GM12878 (cell line): ENCODE data around the gene TSHR. TPM values are rescaled to one million over a fixed set of nuclear protein-coding genes. Genes with fewer than 3 reads are reported as not detected.

ENCODE experiments used
- ATAC-seq: fragments of 200-7000 bp; cut with Tn5 transposase; 3 replicates; pipeline ENCODE4 v1.9.1; 2020; ENCODE audit warnings: mild to moderate bottlenecking, moderate library complexity
- BruUV-seq: library from RNA; stranded (reverse); fragments of 400-500 nt; replicated peaks from 2 replicates; lab custom pipeline; 2021; lab: Mats Ljungman, UMichigan
- CTCF ChIA-PET: fragments of 300-600 bp; sonication (Branson Sonifier 250); formaldehyde crosslinking; extraction: SDS; loops from one replicate; lab custom pipeline; 2021; ENCODE audit warnings: inconsistent platforms; lab: Yijun Ruan, JAX
- POLR2A ChIA-PET: fragments of 350-600 bp; formaldehyde crosslinking; extraction: SDS; loops from one replicate; lab custom pipeline; 2021; ENCODE audit warnings: inconsistent platforms; lab: Charles Lee
- RAD21 ChIA-PET: fragments of 300-600 bp; sonication (Branson Sonifier 250); formaldehyde crosslinking; loops from one replicate; lab custom pipeline; 2023; ENCODE audit warnings: antibody characterized with exemption; ENCODE audit not compliant: unreplicated experiment; lab: Charles Lee
- SMC1A ChIA-PET: fragments of 300-600 bp; sonication (Branson Sonifier 250); formaldehyde crosslinking; loops from one replicate; lab custom pipeline; 2023; ENCODE audit not compliant: unreplicated experiment, uncharacterized antibody; lab: Charles Lee
- DNase-seq: peaks from one replicate; pipeline ENCODE4 v3.0.0-alpha.2; 2011; ENCODE audit warnings: low read depth, low spot score
- FAIRE-seq: peaks from 3 replicates; lab custom pipeline; 2011; peaks lifted over from hg19 to GRCh38; lab: Jason Lieb, UNC
- H2AFZ ChIP-seq: 2 replicates; pipeline ENCODE4 v1.6.0; 2011; ENCODE audit warnings: low read depth, low read length, control low read depth; ENCODE audit not compliant: control insufficient read depth
- H3K27ac ChIP-seq: 2 replicates; pipeline ENCODE4 v1.5.1; 2011; ENCODE audit warnings: control low read depth; ENCODE audit not compliant: control insufficient read depth, insufficient read depth
- H3K27me3 ChIP-seq, 2 experiments: replicated peaks in 1 of 2; 2 replicates each; pipeline versions ENCODE4 v1.6.0 to v1.6.1; 2011; ENCODE audit warnings: low read length in 1 of 2; ENCODE audit not compliant: control insufficient read depth in 2 of 2, insufficient read depth in 2 of 2
- H3K36me3 ChIP-seq, 2 experiments: 2 replicates each; pipeline ENCODE4 v1.5.1; 2011; ENCODE audit warnings: low read length in 1 of 2; ENCODE audit not compliant: control insufficient read depth in 2 of 2, insufficient read depth in 2 of 2
- H3K4me1 ChIP-seq: 2 replicates; pipeline ENCODE4 v1.6.1; 2011; ENCODE audit warnings: mild to moderate bottlenecking, low read length, moderate library complexity, mixed read lengths; ENCODE audit not compliant: control insufficient read depth, insufficient read depth
- H3K4me2 ChIP-seq: 2 replicates; pipeline ENCODE4 v1.6.0; 2011; ENCODE audit warnings: control low read depth; ENCODE audit not compliant: control insufficient read depth, insufficient read depth
- H3K4me3 ChIP-seq: fragments of 200-600 bp; sonication (generic); 2 replicates; pipeline ENCODE4 v1.5.1; 2016
- H3K79me2 ChIP-seq: 2 replicates; pipeline ENCODE4 v1.6.0; 2011; ENCODE audit warnings: low read length; ENCODE audit not compliant: control insufficient read depth, insufficient read depth
- H3K9ac ChIP-seq: 2 replicates; pipeline ENCODE4 v1.8.0; 2011; ENCODE audit warnings: low read length, control low read depth, mixed read lengths; ENCODE audit not compliant: control insufficient read depth, insufficient read depth
- H3K9me3 ChIP-seq: replicated peaks from 3 replicates; pipeline ENCODE4 v1.5.1; 2011; ENCODE audit warnings: mild to moderate bottlenecking, low read length; ENCODE audit not compliant: control insufficient read depth, insufficient read depth
- H4K20me1 ChIP-seq: 2 replicates; pipeline ENCODE4 v1.6.0; 2011; ENCODE audit not compliant: control insufficient read depth, insufficient read depth
- CBX3 ChIP-seq: fragments of 200-600 bp; sonication (generic); IDR thresholded peaks from 2 replicates; pipeline ENCODE4 v1.6.1; 2016; ENCODE audit warnings: low read depth, borderline replicate concordance
- FOS ChIP-seq: IDR thresholded peaks from 3 replicates; pipeline ENCODE4 v1.6.1; 2011; ENCODE audit warnings: borderline replicate concordance; ENCODE audit not compliant: insufficient read length; ENCODE audit errors: extremely low read depth
- GATAD2B ChIP-seq: fragments of 450-650 bp; conservative IDR thresholded peaks from 2 replicates; pipeline ENCODE4 v1.6.1; 2017; ENCODE audit warnings: low read depth, mild to moderate bottlenecking, moderate library complexity
- HSF1 ChIP-seq: fragments of 150-350 bp; IDR thresholded peaks from 2 replicates; pipeline ENCODE4 v1.6.1; 2014; ENCODE audit warnings: mild to moderate bottlenecking, low read depth, low read length
- MTA2 ChIP-seq: fragments of 450-650 bp; IDR thresholded peaks from 2 replicates; pipeline ENCODE4 v1.6.1; 2016; ENCODE audit warnings: low read depth, mild to moderate bottlenecking, moderate library complexity
- MTA3 ChIP-seq: IDR thresholded peaks from 2 replicates; pipeline ENCODE4 v1.6.1; 2012; ENCODE audit warnings: low read length, inconsistent platforms, borderline replicate concordance
- NR2C1 ChIP-seq: fragments of 450-650 bp; IDR thresholded peaks from 2 replicates; pipeline ENCODE4 v1.6.1; 2017; ENCODE audit warnings: antibody characterized with exemption, mild to moderate bottlenecking, moderate library complexity
- SMAD1 ChIP-seq: fragments of 450-650 bp; IDR thresholded peaks from 2 replicates; pipeline ENCODE4 v1.6.1; 2018; ENCODE audit warnings: mild to moderate bottlenecking, low read depth; ENCODE audit not compliant: partially characterized antibody
- SMAD5 ChIP-seq: IDR thresholded peaks from 2 replicates; pipeline ENCODE4 v1.6.1; 2016; ENCODE audit warnings: antibody characterized with exemption, low read depth
- SP1 ChIP-seq: IDR thresholded peaks from one replicate; pipeline ENCODE4 v1.6.1; 2011; ENCODE audit warnings: low read depth, low read length
- TAF1 ChIP-seq: IDR thresholded peaks from 2 replicates; pipeline ENCODE4 v1.6.1; 2011; ENCODE audit warnings: mild to moderate bottlenecking, low read depth, low read length, borderline replicate concordance
- WGBS: methylation state at CpG from one replicate; pipeline ENCODE4 v1.1.6; 2016; ENCODE audit warnings: low lambda C conversion rate; ENCODE audit not compliant: insufficient replicate concordance, insufficient coverage; ENCODE audit errors: missing lambda C conversion rate; 5-methylcytosine and 5-hydroxymethylcytosine counted together
- in situ Hi-C: fragments of 300-500 bp; cut with MboI; formaldehyde crosslinking; loops from 9 replicates; pipeline ENCODE4 v1.14.3; 2018; ENCODE audit warnings: mixed read lengths
- intact Hi-C: fragments of 100-400 bp; cut with micrococcal nuclease; formaldehyde crosslinking; loops from one replicate; pipeline ENCODE4 v1.14.2; 2022; ENCODE audit not compliant: unreplicated experiment
- polyA plus RNA-seq, 11 experiments: library from polyadenylated mRNA; depleted of rRNA in 4 of 11; unstranded in 6 of 11; stranded (reverse) in 5 of 11; fragments of >200 nt; fragmentation: Nextera tagmentation in 4 of 11; fragmentation: Illumina TruSeq in 1 of 11; extraction: Ambion mirVana in 4 of 11; extraction: Trizol in 1 of 11; gene quantifications; 1 replicate in 1 of 11; 2 replicates in 10 of 11; pipeline versions ENCODE4 v1.2.1 to v1.2.3, GENCODE V29; 2011 to 2016; ENCODE audit warnings: inconsistent platforms in 2 of 11, missing spikeins in 2 of 11, low read depth in 1 of 11
- total RNA-seq, 4 experiments: library from RNA; depleted of rRNA in 3 of 4; stranded (reverse); fragments of >200 nt in 3 of 4; fragmentation: Illumina TruSeq in 1 of 4; extraction: Trizol in 1 of 4; gene quantifications; 2 replicates each; pipeline versions ENCODE4 v1.2.1 to v1.2.3, GENCODE V29; 2013 to 2021
- TF ChIP-seq, protein P1 (sequence below): IDR thresholded peaks from 2 replicates; pipeline ENCODE4 v1.6.1; 2012; ENCODE audit warnings: low read length, inconsistent platforms
- TF ChIP-seq, protein P2 (sequence below): fragments of 450-650 bp; IDR thresholded peaks from 2 replicates; pipeline ENCODE4 v1.6.1; 2017; ENCODE audit warnings: mild to moderate bottlenecking, moderate library complexity

Gene TSHR
- total and polyA plus RNA-seq, 10 of the 15 experiments (the other 5 are each of a cell fraction or from before 2014, with no cell fraction given) = 0.06 to 0.31 TPM; not detected in 8

DNA sequence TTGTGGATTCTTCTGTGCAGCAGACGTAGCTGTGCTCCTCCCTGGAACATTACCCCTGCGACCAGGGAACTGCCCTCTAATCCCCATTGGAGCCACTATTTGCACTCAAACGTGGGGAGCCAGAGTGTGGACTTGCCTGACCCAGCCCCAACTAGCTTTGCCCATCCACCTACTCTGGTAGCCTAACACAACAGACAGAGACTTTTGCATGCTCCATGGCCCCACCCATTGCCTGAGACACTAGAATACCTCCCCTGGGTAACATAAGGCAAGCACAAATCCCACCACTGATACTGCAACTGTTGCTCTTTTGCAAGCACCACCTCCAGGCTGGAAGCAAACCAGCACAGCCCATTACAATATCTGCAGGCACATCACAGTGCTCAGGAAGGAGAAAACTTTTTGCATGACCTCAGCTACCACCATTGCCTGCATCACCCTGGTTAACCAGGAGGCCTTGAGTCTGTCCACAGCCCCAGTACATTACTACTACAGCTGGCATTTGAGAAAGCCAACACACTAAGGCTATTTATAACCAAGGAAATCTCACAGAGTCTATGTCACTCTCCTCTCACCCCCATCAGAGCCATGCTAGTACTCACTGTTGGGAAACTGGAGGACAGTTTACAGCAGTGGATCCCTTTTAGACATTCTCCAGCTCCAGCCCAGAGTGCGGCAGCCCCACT, 28.9 kb upstream of the TSHR start:
- POLR2A ChIA-PET = no interaction called here
- RAD21 ChIA-PET = no interaction called here
- CTCF ChIA-PET = interaction anchor here (1.2 to 1.5 kb wide), 2 partner anchors 35 to 61 kb away, joined by 3 read pairs; no protein-coding TSS in a partner anchor
- DNase-seq (no peak), FAIRE-seq (no peak), ATAC-seq (no peak)
- no peaks in the 10 kb centered on the region for H3K36me3 ChIP-seq
- WGBS = 91% methylated on average over 4 of the region's 4 CpGs
- SMC1A ChIA-PET = no interaction called here
- no peak overlapping the region for H3K27ac ChIP-seq
- no TSS peak for BruUV-seq
- H3K4me2 ChIP-seq = no peak overlapping the region
- no peaks in the 10 kb centered on the region for H3K9me3 ChIP-seq
- no peaks in the 10 kb centered on the region for H3K27me3 ChIP-seq
- no peak overlapping the region for H2AFZ ChIP-seq
- TF ChIP-seq, protein P1, sequence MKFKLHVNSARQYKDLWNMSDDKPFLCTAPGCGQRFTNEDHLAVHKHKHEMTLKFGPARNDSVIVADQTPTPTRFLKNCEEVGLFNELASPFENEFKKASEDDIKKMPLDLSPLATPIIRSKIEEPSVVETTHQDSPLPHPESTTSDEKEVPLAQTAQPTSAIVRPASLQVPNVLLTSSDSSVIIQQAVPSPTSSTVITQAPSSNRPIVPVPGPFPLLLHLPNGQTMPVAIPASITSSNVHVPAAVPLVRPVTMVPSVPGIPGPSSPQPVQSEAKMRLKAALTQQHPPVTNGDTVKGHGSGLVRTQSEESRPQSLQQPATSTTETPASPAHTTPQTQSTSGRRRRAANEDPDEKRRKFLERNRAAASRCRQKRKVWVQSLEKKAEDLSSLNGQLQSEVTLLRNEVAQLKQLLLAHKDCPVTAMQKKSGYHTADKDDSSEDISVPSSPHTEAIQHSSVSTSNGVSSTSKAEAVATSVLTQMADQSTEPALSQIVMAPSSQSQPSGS = no peak
- TF ChIP-seq CBX3 = no peak
- TF ChIP-seq, protein P2, sequence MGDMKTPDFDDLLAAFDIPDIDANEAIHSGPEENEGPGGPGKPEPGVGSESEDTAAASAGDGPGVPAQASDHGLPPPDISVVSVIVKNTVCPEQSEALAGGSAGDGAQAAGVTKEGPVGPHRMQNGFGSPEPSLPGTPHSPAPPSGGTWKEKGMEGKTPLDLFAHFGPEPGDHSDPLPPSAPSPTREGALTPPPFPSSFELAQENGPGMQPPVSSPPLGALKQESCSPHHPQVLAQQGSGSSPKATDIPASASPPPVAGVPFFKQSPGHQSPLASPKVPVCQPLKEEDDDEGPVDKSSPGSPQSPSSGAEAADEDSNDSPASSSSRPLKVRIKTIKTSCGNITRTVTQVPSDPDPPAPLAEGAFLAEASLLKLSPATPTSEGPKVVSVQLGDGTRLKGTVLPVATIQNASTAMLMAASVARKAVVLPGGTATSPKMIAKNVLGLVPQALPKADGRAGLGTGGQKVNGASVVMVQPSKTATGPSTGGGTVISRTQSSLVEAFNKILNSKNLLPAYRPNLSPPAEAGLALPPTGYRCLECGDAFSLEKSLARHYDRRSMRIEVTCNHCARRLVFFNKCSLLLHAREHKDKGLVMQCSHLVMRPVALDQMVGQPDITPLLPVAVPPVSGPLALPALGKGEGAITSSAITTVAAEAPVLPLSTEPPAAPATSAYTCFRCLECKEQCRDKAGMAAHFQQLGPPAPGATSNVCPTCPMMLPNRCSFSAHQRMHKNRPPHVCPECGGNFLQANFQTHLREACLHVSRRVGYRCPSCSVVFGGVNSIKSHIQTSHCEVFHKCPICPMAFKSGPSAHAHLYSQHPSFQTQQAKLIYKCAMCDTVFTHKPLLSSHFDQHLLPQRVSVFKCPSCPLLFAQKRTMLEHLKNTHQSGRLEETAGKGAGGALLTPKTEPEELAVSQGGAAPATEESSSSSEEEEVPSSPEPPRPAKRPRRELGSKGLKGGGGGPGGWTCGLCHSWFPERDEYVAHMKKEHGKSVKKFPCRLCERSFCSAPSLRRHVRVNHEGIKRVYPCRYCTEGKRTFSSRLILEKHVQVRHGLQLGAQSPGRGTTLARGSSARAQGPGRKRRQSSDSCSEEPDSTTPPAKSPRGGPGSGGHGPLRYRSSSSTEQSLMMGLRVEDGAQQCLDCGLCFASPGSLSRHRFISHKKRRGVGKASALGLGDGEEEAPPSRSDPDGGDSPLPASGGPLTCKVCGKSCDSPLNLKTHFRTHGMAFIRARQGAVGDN = no peak
- no peak for TF ChIP-seq FOS
- TF ChIP-seq TAF1 = no peak
- no peak for TF ChIP-seq GATAD2B
- no peak for TF ChIP-seq SMAD5
- no peak for TF ChIP-seq HSF1
- TF ChIP-seq MTA2 = no peak
- no peak for TF ChIP-seq NR2C1
- no peak for TF ChIP-seq SP1
- no peak for TF ChIP-seq SMAD1
- TF ChIP-seq MTA3 = no peak
- H3K4me3 ChIP-seq = no peak overlapping the region
- intact Hi-C loops = no loop called here
- no peaks in the 10 kb centered on the region for H3K79me2 ChIP-seq
- H3K4me1 ChIP-seq = peaks cover 21% of the 10 kb centered on the region
- in situ Hi-C loops = no loop called here
- H4K20me1 ChIP-seq = no peaks in the 10 kb centered on the region
- H3K9ac ChIP-seq = no peak overlapping the region
